ENCODE data around the gene RHO.

GRCh38 chr3:129528589-129529100 is at the start of gene RHO:
- TF ChIP-seq BHLHE40 (IDR thresholded peaks at IDR 0.05; ENCODE audit: borderline replicate concordance) (no peak), SP1 (IDR thresholded peaks at IDR 0.05) (no peak), HDGF (IDR thresholded peaks at IDR 0.05; ENCODE audit: borderline replicate concordance) (no peak), FOXM1 (IDR thresholded peaks at IDR 0.05; ENCODE audit: borderline replicate concordance) (no peak), TARDBP (IDR thresholded peaks at IDR 0.05) (no peak), L3MBTL2 (conservative IDR thresholded peaks at IDR 0.05) (no peak), NFRKB (IDR thresholded peaks at IDR 0.05) (no peak), PKNOX1 (IDR thresholded peaks at IDR 0.05) (no peak), FOXK2 (IDR thresholded peaks at IDR 0.05) (no peak), ZNF384 (IDR thresholded peaks at IDR 0.05) (no peak), LEF1 (IDR thresholded peaks at IDR 0.05; ENCODE audit: borderline replicate concordance) (no peak), FOXA1 (IDR thresholded peaks at IDR 0.05) (no peak)
